Transverse colon (tissue), 4 donors: ENCODE measurements around the gene USPL1. TPM values are rescaled to one million over a fixed set of nuclear protein-coding genes. Genes with fewer than 3 reads are reported as not detected.
"Not testable (repeated sequence)": the region's sequence is repeated elsewhere in the genome, so short reads cannot be mapped to it uniquely, and the experiment has no call there.

Experiments used
- DNase-seq: peaks from one replicate; pipeline ENCODE4 v3.0.0-alpha.2; 2019
- H3K27ac ChIP-seq, 4 donors: fragments of 200-600 bp; sonication (generic); 2 replicates each; pipeline ENCODE4 v1.5.1; 2016 to 2018; ENCODE audit warnings: inconsistent platforms in 4 of 4
- H3K27me3 ChIP-seq: fragments of 200-600 bp; sonication (generic); 2 replicates; pipeline ENCODE4 v1.5.1; 2017; ENCODE audit warnings: inconsistent platforms
- H3K36me3 ChIP-seq, 4 donors: fragments of 200-600 bp; sonication (generic); 2 replicates each; pipeline ENCODE4 v1.5.1; 2017 to 2019; ENCODE audit warnings: inconsistent platforms in 4 of 4
- H3K4me1 ChIP-seq, 4 donors: fragments of 200-600 bp; sonication (generic); 2 replicates each; pipeline ENCODE4 v1.5.1; 2017 to 2020; ENCODE audit warnings: inconsistent platforms in 4 of 4
- H3K4me3 ChIP-seq, 4 donors: fragments of 200-600 bp; sonication (generic); 1 replicate in 1 of 4; 2 replicates in 3 of 4; pipeline versions ENCODE4 v1.5.1 to v1.6.1; 2017 to 2019; ENCODE audit warnings: inconsistent platforms in 4 of 4
- H3K9me3 ChIP-seq, 2 donors: fragments of 200-600 bp; sonication (generic); 2 replicates each; pipeline ENCODE4 v1.5.1; 2017 to 2019; ENCODE audit warnings: inconsistent platforms in 2 of 2
- EP300 ChIP-seq: sonication (generic); formaldehyde crosslinking; IDR thresholded peaks from one replicate; pipeline ENCODE4 v1.6.1; 2017; ENCODE audit warnings: antibody characterized with exemption, low read depth
- POLR2A ChIP-seq: fragments of 450-650 bp; IDR thresholded peaks from one replicate; pipeline ENCODE4 v1.6.1; 2016; ENCODE audit warnings: antibody characterized with exemption, mild to moderate bottlenecking, moderate library complexity
- POLR2AphosphoS5 ChIP-seq, 3 donors: sonication (generic); formaldehyde crosslinking; IDR thresholded peaks; one replicate each; pipeline ENCODE4 v1.6.1; 2016; ENCODE audit warnings: antibody characterized with exemption in 3 of 3
- WGBS, 2 donors: methylation state at CpG; one replicate each; pipeline ENCODE4 v1.1.5; 2018; ENCODE audit warnings: low coverage in 1 of 2; 5-methylcytosine and 5-hydroxymethylcytosine counted together
- in situ Hi-C, 4 donors: fragments of 200-750 bp; cut with MboI; loops; one replicate each; pipeline versions ENCODE4 v1.15.0 to v1.15.1; 2017; ENCODE audit warnings: low sequenced_read_pairs in 3 of 4, low pct_ligation_motif_present in 1 of 4, low pct_unique_long_range_greater_than_20kb in 1 of 4
- intact Hi-C: fragments of 100-400 bp; cut with DNase I; formaldehyde crosslinking; loops from one replicate; pipeline ENCODE4 v1.15.1; 2023; ENCODE audit warnings: low total_unique reads
- total RNA-seq, 4 donors: library from RNA; depleted of rRNA; stranded (reverse); fragments of >200 nt; gene quantifications; one replicate each; pipeline ENCODE4 v1.1.0, GENCODE V29; 2016
- TF ChIP-seq, protein P1 (sequence below), 5 experiments: fragments of 200-600 bp in 3 of 5; fragments of 450-650 bp in 2 of 5; sonication (generic) in 3 of 5; IDR thresholded peaks; 1 replicate in 2 of 5; 2 replicates in 3 of 5; pipeline ENCODE4 v1.5.1; 2016 to 2017; ENCODE audit warnings: antibody characterized with exemption in 5 of 5, inconsistent platforms in 3 of 5, mild to moderate bottlenecking in 2 of 5, moderate library complexity in 1 of 5

The USPL1 gene
- total RNA-seq, 4 donors from 2014 or later = 8.6 to 27.3 (median 16.9) TPM

DNA sequence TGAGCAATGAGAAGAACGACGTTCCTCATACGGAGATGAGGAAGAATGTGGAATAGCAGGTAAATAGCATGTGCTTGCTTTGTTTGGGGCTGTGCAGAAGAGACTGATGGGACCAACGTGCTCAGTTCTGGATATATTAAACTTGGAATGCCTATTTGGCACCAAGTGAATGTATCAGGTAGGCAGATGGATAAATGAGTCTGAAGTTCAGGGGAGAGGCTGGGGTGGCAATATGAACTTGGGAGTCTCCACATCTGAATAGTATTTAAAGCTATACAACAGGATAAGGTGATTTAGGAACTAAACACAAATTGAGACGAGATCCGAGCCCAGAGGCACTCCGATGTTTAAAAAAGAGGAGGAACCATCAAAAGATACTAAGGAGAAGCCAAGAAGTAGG is 12.7 kb upstream of the USPL1 start:
- H3K36me3 ChIP-seq = no peaks in the 10 kb centered on the region
- DNase-seq = no peak

DNA sequence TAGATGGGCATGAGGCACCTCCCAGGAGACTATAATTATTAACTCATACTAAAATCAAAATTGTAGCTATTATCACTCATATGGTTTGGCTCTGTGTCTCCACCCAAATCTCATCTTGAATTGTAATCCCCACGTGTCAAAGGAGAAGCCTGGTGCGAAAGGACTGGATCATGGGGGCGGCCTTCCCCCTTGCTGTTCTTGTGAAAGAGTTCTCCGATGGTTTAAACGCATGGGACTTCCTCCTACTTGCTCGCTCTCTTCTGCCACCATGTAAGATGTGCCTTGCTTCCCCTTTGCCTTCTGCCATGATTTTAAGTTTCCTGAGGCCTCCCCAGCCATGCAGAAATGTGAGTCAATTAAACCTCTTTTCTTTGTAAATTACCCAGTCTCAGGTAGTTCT is 10.5 kb upstream of the USPL1 start:
- intact Hi-C loops, H3K4me1 ChIP-seq, DNase-seq, H3K27me3 ChIP-seq, H3K36me3 ChIP-seq, H3K27ac ChIP-seq, H3K9me3 ChIP-seq, H3K4me3 ChIP-seq: not testable (repeated sequence)
- 97 to 98% methylated on average over 6 of the region's 6 CpGs for WGBS, 2 donors
- in situ Hi-C loops = loop anchor here in 1 of 4 donors (25.0 kb wide), 1 partner anchor 470 kb away; no protein-coding TSS in a partner anchor

More for the DNA sequence above, 12.7 kb upstream of the USPL1 start:
- no peak overlapping the region for H3K27ac ChIP-seq
- intact Hi-C loops (no loop called here), in situ Hi-C loops (loop anchor here in 1 of 4 donors (25.0 kb wide), 1 partner anchor 468 kb away; no protein-coding TSS in a partner anchor)
- no peak overlapping the region for H3K4me3 ChIP-seq
- TF ChIP-seq POLR2AphosphoS5 (IDR thresholded peaks at IDR 0.05) = no peak
- no peak for TF ChIP-seq EP300
- 62 to 77% methylated on average over 7 of the region's 7 CpGs for WGBS, 2 donors
- peaks cover 0 to 6% (median 0%) of the 10 kb centered on the region in 4 donors for H3K4me1 ChIP-seq
- H3K9me3 ChIP-seq = no peaks in the 10 kb centered on the region
- no peaks in the 10 kb centered on the region for H3K27me3 ChIP-seq

DNA sequence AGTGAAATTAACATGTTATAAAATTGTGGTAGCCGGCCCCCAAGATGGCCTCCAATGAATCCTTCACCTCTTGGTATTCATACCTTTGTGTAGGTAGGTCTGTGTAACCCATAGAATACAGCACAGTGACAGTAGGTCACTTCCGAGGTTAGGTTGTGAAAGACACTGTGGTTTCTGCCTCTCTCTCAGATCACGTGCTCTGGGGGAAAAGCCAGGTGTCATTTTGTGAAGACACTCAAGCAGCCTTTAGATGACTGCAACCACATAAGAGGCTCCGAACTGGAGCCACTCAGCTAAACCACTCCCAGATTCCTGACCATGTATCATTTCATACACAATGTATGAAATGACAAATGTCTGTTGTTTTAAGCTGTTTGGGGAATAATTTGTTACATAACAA is 9.8 kb upstream of the USPL1 start:
- Histone ChIP-seq H3K27ac (no peak overlapping the region), H3K27me3 (no peaks in the 10 kb centered on the region), H3K4me3 (no peak overlapping the region), H3K9me3 (no peaks in the 10 kb centered on the region), H3K4me1 (peaks cover 0 to 6% (median 0%) of the 10 kb centered on the region in 4 donors), H3K36me3 (no peaks in the 10 kb centered on the region)
- peak; percentile 57 for DNase-seq
- 69% methylated on average over 4 of the region's 4 CpGs for WGBS, 2 donors
- intact Hi-C loops = no loop called here
- TF ChIP-seq, protein P1, sequence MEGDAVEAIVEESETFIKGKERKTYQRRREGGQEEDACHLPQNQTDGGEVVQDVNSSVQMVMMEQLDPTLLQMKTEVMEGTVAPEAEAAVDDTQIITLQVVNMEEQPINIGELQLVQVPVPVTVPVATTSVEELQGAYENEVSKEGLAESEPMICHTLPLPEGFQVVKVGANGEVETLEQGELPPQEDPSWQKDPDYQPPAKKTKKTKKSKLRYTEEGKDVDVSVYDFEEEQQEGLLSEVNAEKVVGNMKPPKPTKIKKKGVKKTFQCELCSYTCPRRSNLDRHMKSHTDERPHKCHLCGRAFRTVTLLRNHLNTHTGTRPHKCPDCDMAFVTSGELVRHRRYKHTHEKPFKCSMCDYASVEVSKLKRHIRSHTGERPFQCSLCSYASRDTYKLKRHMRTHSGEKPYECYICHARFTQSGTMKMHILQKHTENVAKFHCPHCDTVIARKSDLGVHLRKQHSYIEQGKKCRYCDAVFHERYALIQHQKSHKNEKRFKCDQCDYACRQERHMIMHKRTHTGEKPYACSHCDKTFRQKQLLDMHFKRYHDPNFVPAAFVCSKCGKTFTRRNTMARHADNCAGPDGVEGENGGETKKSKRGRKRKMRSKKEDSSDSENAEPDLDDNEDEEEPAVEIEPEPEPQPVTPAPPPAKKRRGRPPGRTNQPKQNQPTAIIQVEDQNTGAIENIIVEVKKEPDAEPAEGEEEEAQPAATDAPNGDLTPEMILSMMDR (IDR thresholded peaks at IDR 0.05) = no peak
- no peak for TF ChIP-seq POLR2AphosphoS5 (IDR thresholded peaks at IDR 0.05)
- TF ChIP-seq EP300 = no peak
- no peak for TF ChIP-seq POLR2A
- in situ Hi-C loops = loop anchor here in 1 of 4 donors (25.0 kb wide), 1 partner anchor 471 kb away; no protein-coding TSS in a partner anchor

DNA sequence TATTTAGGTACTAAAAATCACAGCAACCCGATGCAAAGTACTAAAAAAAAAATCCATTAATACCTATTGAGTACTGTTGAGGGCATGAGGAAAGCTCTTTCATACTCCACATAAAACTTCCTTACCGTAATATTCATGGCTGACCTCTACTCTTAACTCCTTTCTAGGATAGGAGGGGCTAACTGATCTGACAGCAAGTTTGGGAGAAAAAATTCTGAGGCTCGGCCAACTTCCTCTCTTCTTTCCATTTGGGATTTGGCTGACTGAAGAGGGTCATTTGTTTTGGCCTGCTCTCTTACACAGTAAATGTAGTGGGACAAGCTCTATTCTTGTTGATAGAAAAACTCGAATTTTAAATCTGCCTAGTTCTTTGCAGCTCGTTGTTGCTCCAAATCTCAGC is 9.4 kb upstream of the USPL1 start:
- Histone ChIP-seq H3K4me3 (no peak overlapping the region), H3K27me3 (no peaks in the 10 kb centered on the region), H3K4me1 (peaks cover 0 to 6% (median 0%) of the 10 kb centered on the region in 4 donors), H3K27ac (no peak overlapping the region), H3K36me3 (no peaks in the 10 kb centered on the region), H3K9me3 (no peaks in the 10 kb centered on the region)
- TF ChIP-seq, protein P1 (IDR thresholded peaks at IDR 0.05) = no peak
- TF ChIP-seq EP300 (no peak), POLR2AphosphoS5 (IDR thresholded peaks at IDR 0.05) (no peak)
- intact Hi-C loops (no loop called here), in situ Hi-C loops (loop anchor here in 1 of 4 donors (25.0 kb wide), 1 partner anchor 471 kb away; no protein-coding TSS in a partner anchor)
- WGBS, 2 donors = 63 to 66% methylated on average over 5 of the region's 5 CpGs
- DNase-seq = no peak

DNA sequence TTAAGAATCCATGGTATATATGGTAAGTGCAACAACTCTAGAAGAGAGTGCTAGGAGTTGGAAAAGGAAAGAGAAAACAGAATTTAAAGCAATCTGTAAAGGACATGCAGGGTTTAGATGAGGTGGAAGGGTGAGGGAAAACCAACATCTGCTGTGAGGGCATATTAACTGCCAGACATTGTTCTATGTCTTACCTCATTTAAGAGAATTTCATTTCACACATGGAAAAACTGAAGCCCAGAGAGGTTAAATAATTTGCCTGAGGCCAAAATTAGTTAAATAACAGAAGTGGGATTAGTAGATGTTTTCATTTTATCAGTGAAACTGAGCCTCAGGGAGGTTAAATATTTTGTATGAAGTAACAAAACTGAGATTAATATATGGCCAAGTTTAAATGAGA is 7.4 kb upstream of the USPL1 start:
- in situ Hi-C loops (loop anchor here in 1 of 4 donors (25.0 kb wide), 1 partner anchor 473 kb away; no protein-coding TSS in a partner anchor), intact Hi-C loops (loop anchor here (10.0 kb wide), 1 partner anchor 74 kb away; no protein-coding TSS in a partner anchor)
- Histone ChIP-seq H3K9me3 (no peaks in the 10 kb centered on the region), H3K4me1 (peaks cover 2 to 11% (median 4%) of the 10 kb centered on the region in 4 donors), H3K27ac (no peak overlapping the region), H3K27me3 (no peaks in the 10 kb centered on the region), H3K4me3 (no peak overlapping the region), H3K36me3 (no peaks in the 10 kb centered on the region)
- TF ChIP-seq, protein P1 (IDR thresholded peaks at IDR 0.05) = no peak
- TF ChIP-seq EP300 (no peak), POLR2A (no peak), POLR2AphosphoS5 (IDR thresholded peaks at IDR 0.05) (no peak)
- no peak for DNase-seq
